GM19025 (cell line): ENCODE measurements around the gene TBC1D2B.
"Not testable (repeated sequence)": the region's sequence is repeated elsewhere in the genome, so short reads cannot be mapped to it uniquely, and the experiment has no call there.

Source experiments
- ATAC-seq: cut with Tn5 transposase; IDR thresholded peaks from one replicate; pipeline ENCODE4 v1.9.1; 2021; ENCODE audit warnings: mild to moderate bottlenecking, low read depth, moderate library complexity; ENCODE audit not compliant: unreplicated experiment

Gene TBC1D2B

DNA sequence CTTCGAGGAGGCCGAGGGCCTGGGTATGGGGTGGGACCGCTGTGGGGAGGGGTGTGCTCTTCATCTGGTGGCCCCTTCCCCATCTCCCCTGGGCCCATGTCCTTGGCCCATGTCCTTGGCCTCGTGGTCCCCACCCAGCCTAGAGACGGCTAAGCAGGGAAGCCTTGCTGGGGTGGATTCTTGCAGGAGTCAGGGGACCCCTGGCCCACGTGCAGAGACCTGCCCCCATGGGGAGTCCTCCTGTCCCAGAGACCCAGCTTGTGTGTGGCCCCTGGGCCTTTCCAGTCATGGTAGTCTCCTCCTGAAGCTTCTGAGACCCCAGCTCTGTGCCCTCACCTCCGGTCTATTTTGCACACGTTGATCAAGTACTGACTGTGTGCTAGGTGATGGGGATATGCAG lies 97.4 kb downstream of the TBC1D2B start:
- ATAC-seq, result no peak

DNA sequence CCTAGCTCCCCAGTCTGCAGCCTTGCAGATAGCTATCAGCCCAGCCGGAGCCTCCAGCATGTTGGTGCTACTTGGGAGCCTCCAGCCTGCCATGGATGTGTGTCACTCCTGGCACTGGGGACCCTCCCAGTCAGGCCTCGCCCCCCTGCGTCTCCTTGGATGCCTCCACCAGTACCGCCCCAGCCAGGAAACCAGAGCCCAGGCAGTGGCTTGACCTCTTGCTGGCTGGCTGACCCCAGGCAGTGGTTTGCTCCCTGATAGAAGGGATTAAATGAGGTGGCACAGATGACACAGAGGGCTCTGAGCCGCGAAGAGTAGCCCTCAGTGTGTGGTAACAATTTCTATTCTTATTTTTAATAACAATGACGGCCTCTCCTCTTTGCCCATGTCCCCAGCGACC lies 98.4 kb downstream of the TBC1D2B start:
- ATAC-seq, result not testable (repeated sequence)

DNA sequence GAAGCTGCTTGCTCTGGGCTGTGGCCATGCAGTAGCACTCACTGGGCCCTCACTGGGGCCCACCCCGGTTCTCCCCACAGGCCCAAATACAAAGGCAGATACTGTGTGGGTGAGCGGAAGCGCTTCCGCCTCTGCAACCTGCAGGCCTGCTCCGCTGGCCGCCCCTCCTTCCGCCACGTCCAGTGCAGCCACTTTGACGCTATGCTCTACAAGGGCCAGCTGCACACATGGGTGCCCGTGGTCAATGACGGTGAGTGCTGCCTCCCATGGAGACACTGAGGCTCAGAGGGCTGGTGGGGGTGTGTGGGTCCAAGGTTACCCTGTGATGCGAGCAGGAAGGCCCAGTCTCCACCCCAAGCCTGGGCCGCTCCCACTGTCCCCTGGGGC lies 98.8 kb downstream of the TBC1D2B start:
- ATAC-seq, result not testable (repeated sequence)

GRCh38 chr15:77977903-77978758 lies 99.4 kb downstream of the TBC1D2B start:
- not testable (repeated sequence) for ATAC-seq

DNA sequence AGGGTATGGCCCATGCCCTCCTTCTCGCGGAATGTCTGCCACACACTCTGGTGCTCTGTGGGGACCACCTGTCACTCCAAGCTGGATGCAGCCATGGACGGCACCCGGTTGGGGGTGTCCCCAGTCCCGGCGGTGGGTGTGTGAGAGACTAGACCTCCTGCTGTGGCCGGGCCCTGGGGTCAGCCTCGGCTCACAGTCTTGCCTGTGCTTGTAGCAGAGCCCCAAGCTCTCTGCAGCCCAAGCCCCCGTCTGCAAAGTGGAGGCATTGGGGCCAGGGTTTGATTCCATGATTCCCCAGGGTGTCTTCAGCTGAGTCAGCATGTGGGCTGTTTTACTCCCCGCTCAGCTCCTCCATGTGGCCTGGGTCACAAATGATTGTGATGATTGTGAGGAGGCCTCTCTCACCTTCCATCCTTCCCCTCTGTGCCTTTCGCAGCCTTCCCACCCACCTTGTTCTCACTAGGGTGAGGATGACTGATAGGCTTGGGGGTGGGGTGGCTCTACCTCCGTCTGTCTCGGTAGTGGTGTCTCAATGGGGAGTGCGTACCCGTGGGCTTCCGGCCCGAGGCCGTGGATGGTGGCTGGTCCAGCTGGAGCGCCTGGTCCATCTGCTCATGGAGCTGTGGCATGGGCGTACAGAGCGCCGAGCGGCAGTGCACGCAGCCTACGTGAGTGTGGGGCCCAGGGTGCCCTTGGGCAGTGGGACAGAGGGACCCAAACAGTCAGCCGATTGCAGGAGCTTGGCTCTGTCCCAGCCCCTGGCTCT lies 100.6 kb downstream of the TBC1D2B start:
- ATAC-seq, result not testable (repeated sequence)

- not testable (repeated sequence) for ATAC-seq
Observed at GRCh38 chr15:77976095-77976450, 101.4 kb downstream of the TBC1D2B start.

DNA sequence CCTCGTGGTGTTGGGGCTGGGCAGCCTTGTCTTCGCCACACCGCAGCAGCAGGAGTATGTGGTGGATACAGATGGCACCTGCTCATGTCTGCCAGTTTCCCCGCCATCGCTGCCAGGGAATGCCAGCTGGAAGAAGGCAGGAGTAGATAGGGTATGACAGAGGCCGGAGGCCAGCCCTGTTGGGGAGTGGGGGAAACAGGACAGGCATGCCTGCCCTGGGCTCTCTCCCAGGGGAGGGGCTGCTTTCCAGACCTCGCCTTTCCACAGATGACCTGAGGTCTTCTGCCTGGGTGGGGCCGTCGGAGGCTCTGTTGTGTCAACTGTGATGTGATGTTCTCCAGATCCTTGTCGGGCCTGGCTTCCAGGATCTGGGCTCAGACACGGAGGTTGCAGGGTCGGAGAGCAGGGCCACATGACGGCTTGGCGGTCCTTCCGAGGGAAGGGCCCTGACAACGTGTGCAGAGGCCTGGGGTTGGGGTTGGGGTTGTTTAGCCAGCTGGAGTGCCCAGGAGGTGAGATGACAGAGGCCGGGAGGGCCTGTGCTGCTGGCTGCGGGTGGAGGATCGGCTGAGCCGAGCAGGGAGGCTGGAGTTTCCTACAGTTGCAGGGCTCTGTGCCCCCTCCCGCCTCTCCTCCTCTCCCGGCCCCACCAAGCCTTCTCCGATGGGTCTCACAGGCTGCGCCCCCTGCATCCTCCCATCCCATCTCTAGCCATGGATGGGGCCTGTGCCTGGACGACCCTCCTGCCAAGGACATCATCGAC lies 102.0 kb downstream of the TBC1D2B start:
- no peak for ATAC-seq

DNA sequence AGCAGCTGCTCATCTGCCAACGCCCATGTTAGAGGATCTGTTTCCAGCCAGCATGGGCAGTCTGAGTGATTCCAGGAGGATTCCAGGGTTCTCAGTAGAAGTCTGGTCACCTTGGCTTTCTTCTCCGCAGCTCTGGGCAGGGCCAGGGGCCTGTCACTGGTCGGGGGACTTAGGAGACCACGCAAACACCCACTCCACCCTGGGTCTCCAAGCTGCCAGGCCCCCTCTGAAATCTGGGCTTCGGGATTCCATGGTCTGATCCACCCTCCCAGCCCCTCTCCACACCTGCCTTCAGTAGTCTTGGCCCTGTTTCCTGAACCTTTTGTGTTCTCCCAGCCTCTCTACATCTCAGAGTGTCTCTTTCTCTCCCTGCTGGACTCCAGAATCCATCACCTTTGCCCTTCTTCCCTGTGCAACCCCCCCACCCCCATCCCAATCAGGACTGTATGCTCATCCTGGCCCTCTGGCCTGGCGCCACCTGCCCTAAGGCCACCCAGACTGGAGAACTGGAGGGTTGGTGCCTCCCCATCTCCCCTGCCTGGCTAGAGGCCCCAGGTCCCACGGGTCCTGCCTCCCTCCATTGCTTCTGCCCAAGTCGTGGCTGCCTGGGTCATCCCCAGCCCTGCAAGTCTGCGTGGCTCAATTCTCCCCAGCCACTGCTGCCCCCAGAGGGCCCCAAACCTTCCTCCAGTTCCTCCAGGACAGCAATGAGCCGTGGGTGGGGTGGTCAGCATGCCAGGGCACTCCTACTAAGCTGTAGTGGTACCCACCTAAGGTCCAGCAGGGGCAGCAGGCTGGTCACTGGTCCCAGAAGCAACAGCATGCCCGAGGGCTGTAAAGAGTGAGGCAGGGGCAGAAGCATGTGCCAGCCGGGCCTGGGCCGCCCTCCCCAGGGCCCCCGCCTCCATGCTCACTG lies 102.8 kb downstream of the TBC1D2B start:
- no peak for ATAC-seq

- ATAC-seq, result no peak
Observed at GRCh38 chr15:77974098-77974414, 103.5 kb downstream of the TBC1D2B start.

DNA sequence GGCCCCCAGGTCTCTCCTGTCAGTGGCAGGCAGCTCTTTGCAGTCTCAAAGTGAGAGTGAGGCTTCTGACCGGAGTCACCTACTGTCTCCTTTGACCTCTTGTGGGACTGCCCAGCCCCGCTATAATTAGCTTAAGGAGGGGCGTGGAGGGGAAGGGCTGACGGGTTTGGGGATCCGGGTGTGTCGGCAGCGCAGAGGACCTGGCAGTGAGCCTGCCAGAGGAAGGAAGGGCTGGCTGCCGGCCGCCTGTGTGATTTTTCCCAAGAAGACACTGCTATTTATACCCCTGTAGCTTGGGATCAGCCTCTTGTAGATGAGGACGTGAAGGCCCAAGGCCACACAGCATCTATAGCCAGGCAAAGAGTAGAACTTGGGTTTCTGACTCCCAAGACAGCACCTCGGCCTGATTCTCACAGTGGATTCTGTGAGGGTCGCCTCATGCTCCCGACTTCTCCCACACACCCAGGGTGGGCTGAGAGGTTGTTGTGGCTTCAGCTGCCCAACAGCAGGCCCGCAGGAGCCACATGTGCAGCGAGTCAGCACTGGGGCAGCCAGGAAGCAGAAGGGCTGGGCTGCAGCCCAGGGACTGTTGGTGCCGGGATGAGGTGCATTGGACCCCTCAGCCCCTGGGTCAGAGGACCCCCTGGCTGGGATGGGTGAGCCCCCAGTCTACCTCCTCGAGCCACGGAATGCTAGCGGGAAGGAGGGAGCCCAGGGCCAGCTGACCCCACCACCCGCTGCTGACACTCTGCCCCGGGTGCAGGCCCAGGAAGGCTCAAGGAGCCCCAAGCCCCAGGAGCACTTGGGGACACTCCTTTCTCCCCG lies 104.0 kb downstream of the TBC1D2B start:
- ATAC-seq, result not testable (repeated sequence)

- not testable (repeated sequence) for ATAC-seq
Observed at GRCh38 chr15:77972706-77973105, 104.8 kb downstream of the TBC1D2B start.

GRCh38 chr15:77971875-77972274 lies 105.6 kb downstream of the TBC1D2B start:
- ATAC-seq, result not testable (repeated sequence)

DNA sequence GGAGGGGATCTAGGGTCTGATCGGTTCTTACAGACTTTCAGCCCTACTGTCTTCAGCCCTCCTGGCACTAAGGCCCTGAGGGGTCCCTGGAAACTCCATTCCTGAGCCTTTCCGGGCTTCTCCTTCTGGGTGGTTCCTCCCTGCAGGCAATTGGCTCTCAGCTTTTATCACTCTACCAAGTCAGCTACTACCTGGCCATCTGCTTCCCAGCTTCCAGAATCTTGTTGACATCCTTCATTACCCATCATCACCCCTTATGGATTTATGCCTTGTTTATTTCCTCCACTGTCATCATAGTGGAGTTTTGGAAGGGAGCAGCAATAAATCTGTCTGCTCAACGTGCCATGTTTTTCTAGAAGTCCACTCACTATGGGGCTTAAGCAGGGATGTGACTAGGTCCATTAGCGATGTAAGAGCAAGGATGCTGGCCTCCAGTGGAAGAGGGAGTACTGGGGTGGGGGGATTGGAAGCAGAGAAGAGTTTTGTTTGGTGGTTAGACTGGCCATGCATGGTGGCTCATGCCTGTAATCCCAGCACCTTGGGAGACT lies 106.6 kb downstream of the TBC1D2B start:
- ATAC-seq, result not testable (repeated sequence)

DNA sequence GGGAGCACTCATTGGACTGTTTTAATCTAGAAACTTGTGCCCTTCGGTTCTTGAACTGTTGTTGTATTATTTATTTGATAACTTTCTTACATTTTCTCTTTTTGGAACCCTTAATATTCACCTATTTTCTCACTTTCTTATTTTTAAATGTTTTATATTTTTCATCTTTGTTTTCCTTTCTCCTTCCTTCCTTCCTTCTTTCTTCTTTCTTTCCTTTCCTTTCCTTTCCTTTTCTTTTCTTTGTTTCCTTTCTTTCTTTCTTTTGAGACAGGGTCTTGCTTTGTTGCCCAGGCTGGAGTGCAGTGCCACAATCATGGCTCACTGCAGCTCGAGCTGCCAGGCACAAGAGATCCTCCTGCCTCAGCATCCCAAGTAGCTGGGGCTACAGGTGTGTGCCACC lies 108.5 kb downstream of the TBC1D2B start:
- ATAC-seq, result no peak

DNA sequence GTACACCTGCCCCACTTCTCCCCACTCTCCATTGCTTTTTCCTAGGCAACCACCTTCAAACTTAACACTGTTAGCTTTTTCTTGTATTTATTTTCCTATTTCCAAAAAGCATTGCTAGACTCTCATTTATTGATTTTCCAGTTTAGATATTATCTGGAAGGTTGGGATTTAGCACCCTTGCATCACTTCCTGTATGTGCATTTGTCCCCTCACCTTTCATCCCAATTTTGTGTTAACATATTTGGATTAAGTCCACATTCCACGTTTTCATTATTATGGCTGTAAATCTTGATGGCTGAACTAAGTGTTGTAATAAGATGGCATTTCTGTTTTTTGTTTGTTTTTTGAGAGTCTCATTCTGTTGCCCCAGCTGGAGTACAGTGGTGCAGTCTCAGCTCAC lies 109.7 kb downstream of the TBC1D2B start:
- ATAC-seq, result no peak

DNA sequence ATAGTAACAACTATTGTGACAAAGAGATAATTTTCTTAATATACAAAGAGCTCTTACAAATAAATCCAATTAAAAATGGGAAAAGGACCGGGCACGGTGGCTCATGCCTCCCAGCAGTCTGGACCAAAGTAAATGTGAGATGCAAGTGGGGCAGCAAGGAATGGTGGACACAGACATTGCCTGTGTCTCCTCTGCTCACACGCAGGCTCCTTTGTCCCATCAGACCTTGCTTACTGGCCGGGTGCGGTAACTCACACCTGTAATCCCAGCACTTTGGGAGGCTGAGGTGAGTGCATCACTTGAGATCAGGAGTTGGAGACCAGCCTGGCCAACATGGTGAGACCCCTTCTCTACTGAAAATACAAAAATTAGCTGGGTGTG lies 110.3 kb downstream of the TBC1D2B start:
- not testable (repeated sequence) for ATAC-seq

- no peak for ATAC-seq
Observed at GRCh38 chr15:77966540-77967234, 110.8 kb downstream of the TBC1D2B start.

GRCh38 chr15:77964193-77964592 lies 113.3 kb downstream of the TBC1D2B start:
- no peak for ATAC-seq
